SK-N-SH (cell line): Measurements from ENCODE around the gene RPS6KL1. TPM values are rescaled to one million over a fixed set of nuclear protein-coding genes. Genes with fewer than 3 reads are reported as not detected.
A peak's percentile ranks its signal among the peaks of the same experiment; 100 is the strongest.

ENCODE experiments used
- CTCF ChIA-PET: fragments of 300-600, 350-600 bp; formaldehyde crosslinking; extraction: SDS; loops from one replicate; lab custom pipeline; 2021; lab: Yijun Ruan, JAX
- POLR2A ChIA-PET: fragments of 350-600 bp; sonication (Branson Sonifier 250); formaldehyde crosslinking; extraction: SDS; loops from one replicate; lab custom pipeline; 2020; ENCODE audit warnings: antibody characterized with exemption, inconsistent platforms; lab: Yijun Ruan, JAX
- DNase-seq: peaks from one replicate; pipeline ENCODE4 v3.0.0; 2012
- H2AFZ ChIP-seq: fragments of 200-600 bp; sonication (generic); 2 replicates; pipeline ENCODE4 v1.8.1; 2016; ENCODE audit warnings: antibody characterized with exemption, mild to moderate bottlenecking, low read depth
- H3F3A ChIP-seq: fragments of 200-600 bp; sonication (generic); replicated peaks from 2 replicates; pipeline ENCODE3; 2016; ENCODE audit warnings: antibody characterized with exemption, mild to moderate bottlenecking; ENCODE audit not compliant: insufficient read depth
- H3K27ac ChIP-seq, 2 experiments: fragments of 200-500 bp in 1 of 2; fragments of 200-600 bp in 1 of 2; sonication (Bioruptor generic) in 1 of 2; sonication (generic), shearing (Covaris generic) in 1 of 2; 2 replicates each; pipeline versions ENCODE4 v1.5.1 to v1.6.1; 2014 to 2016; ENCODE audit warnings: low read depth in 2 of 2, inconsistent platforms in 1 of 2, low read length in 1 of 2, mild to moderate bottlenecking in 1 of 2, mixed read lengths in 1 of 2
- H3K27me3 ChIP-seq: fragments of 200-600 bp; sonication (generic), shearing (Covaris generic); 2 replicates; pipeline ENCODE4 v1.6.1; 2016; ENCODE audit warnings: mixed run types; ENCODE audit not compliant: insufficient read depth
- H3K36me3 ChIP-seq, 2 experiments: fragments of 200-500 bp in 1 of 2; fragments of 200-600 bp in 1 of 2; sonication (Bioruptor generic) in 1 of 2; sonication (generic) in 1 of 2; replicated peaks in 1 of 2; 2 replicates each; pipeline versions ENCODE3 to v1.5.1; 2014 to 2016; ENCODE audit warnings: low read length in 1 of 2, mild to moderate bottlenecking in 1 of 2; ENCODE audit not compliant: insufficient read depth in 2 of 2, control insufficient read depth in 1 of 2
- H3K4me1 ChIP-seq, 2 experiments: fragments of 200-500 bp in 1 of 2; fragments of 200-600 bp in 1 of 2; sonication (Bioruptor generic) in 1 of 2; sonication (generic), shearing (Covaris generic) in 1 of 2; 2 replicates each; pipeline versions ENCODE4 v1.5.1 to v1.6.1; 2014 to 2016; ENCODE audit warnings: low read depth in 1 of 2, low read length in 1 of 2, mixed run types in 1 of 2; ENCODE audit not compliant: insufficient read depth in 2 of 2, control insufficient read depth in 1 of 2
- H3K4me2 ChIP-seq: fragments of 200-600 bp; sonication (generic), shearing (Covaris generic); 2 replicates; pipeline ENCODE4 v1.6.1; 2017; ENCODE audit warnings: mixed run types
- H3K4me3 ChIP-seq, 2 experiments: fragments of 200-500 bp in 1 of 2; fragments of 200-600 bp in 1 of 2; sonication (Bioruptor generic) in 1 of 2; sonication (generic), shearing (Covaris generic) in 1 of 2; 2 replicates each; pipeline versions ENCODE4 v1.5.1 to v1.8.1; 2014 to 2016; ENCODE audit warnings: low read depth in 2 of 2, inconsistent platforms in 1 of 2, low read length in 1 of 2, mild to moderate bottlenecking in 1 of 2, mixed read lengths in 1 of 2, moderate library complexity in 1 of 2
- H3K79me2 ChIP-seq: fragments of 200-600 bp; sonication (generic); 2 replicates; pipeline ENCODE4 v1.8.1; 2017; ENCODE audit warnings: mild to moderate bottlenecking; ENCODE audit not compliant: insufficient read depth
- H3K9ac ChIP-seq: fragments of 200-600 bp; sonication (generic); 2 replicates; pipeline ENCODE4 v1.6.1; 2017; ENCODE audit warnings: mixed run types
- H3K9me2 ChIP-seq: fragments of 200-600 bp; sonication (generic); 2 replicates; pipeline ENCODE4 v1.6.1; 2017; ENCODE audit warnings: mixed run types
- H3K9me3 ChIP-seq: fragments of 200-600 bp; sonication (generic); 2 replicates; pipeline ENCODE4 v1.6.1; 2017; ENCODE audit warnings: mixed run types, mild to moderate bottlenecking, moderate library complexity
- H4K20me1 ChIP-seq: fragments of 200-600 bp; sonication (generic); 2 replicates; pipeline ENCODE4 v1.6.1; 2017; ENCODE audit warnings: mild to moderate bottlenecking, mixed run types; ENCODE audit not compliant: insufficient read depth
- ELF1 ChIP-seq: IDR thresholded peaks from 2 replicates; pipeline ENCODE4 v1.4.0; 2012
- EZH2phosphoT487 ChIP-seq: fragments of 200-600 bp; sonication (generic); IDR thresholded peaks from 2 replicates; pipeline ENCODE4 v1.6.1; 2017; ENCODE audit warnings: low read depth, mixed run types, mild to moderate bottlenecking, antibody characterized with exemption, moderate library complexity, borderline replicate concordance
- GABPA ChIP-seq: IDR thresholded peaks from 2 replicates; pipeline ENCODE4 v1.4.0; 2012; ENCODE audit warnings: low read depth, mild to moderate bottlenecking
- MXI1 ChIP-seq: IDR thresholded peaks from 2 replicates; pipeline ENCODE4 v1.6.1; 2012; ENCODE audit warnings: mild to moderate bottlenecking, low read depth, low read length, improper control_type of control experiment
- RAD21 ChIP-seq: IDR thresholded peaks from 2 replicates; pipeline ENCODE4 v1.6.1; 2012; ENCODE audit warnings: mild to moderate bottlenecking, low read length
- RCOR1 ChIP-seq: fragments of 150-350 bp; IDR thresholded peaks from 2 replicates; pipeline ENCODE4 v1.6.1; 2017; ENCODE audit warnings: antibody characterized with exemption, low read length
- RXRA ChIP-seq: IDR thresholded peaks from 2 replicates; pipeline ENCODE4 v1.4.0; 2012; ENCODE audit warnings: low read depth, mild to moderate bottlenecking, borderline replicate concordance
- SIN3A ChIP-seq: IDR thresholded peaks from 2 replicates; pipeline ENCODE4 v1.6.1; 2012; ENCODE audit warnings: low read depth, mild to moderate bottlenecking, low read length, moderate library complexity, borderline replicate concordance
- SMC3 ChIP-seq: IDR thresholded peaks from 2 replicates; pipeline ENCODE4 v1.6.1; 2012; ENCODE audit warnings: low read depth, low read length, improper control_type of control experiment
- TCF12 ChIP-seq: IDR thresholded peaks from 2 replicates; pipeline ENCODE4 v1.4.0; 2012
- TEAD4 ChIP-seq: IDR thresholded peaks from 2 replicates; pipeline ENCODE4 v1.4.0; 2012; ENCODE audit warnings: mild to moderate bottlenecking, borderline replicate concordance; ENCODE audit not compliant: insufficient read depth
- WGBS: methylation state at CpG from one replicate; pipeline ENCODE4 v1.1.6; 2017; ENCODE audit warnings: low lambda C conversion rate; 5-methylcytosine and 5-hydroxymethylcytosine counted together
- polyA plus RNA-seq, 3 experiments: library from polyadenylated mRNA; depleted of rRNA; stranded (reverse); fragments of >200 nt; gene quantifications; 2 replicates each; pipeline ENCODE4 v1.2.3, GENCODE V29; 2012
- TF ChIP-seq, protein P1 (sequence below): IDR thresholded peaks from 2 replicates; pipeline ENCODE4 v1.6.1; 2012; ENCODE audit warnings: mild to moderate bottlenecking, low read depth, low read length, moderate library complexity
- TF ChIP-seq, protein P2 (sequence below): IDR thresholded peaks from 2 replicates; pipeline ENCODE4 v1.4.0; 2012; ENCODE audit warnings: low read depth, borderline replicate concordance

RPS6KL1 gene
- polyA plus RNA-seq, 1 of the 3 experiments (the other 2 are of a cell fraction) = 2.5 TPM

DNA sequence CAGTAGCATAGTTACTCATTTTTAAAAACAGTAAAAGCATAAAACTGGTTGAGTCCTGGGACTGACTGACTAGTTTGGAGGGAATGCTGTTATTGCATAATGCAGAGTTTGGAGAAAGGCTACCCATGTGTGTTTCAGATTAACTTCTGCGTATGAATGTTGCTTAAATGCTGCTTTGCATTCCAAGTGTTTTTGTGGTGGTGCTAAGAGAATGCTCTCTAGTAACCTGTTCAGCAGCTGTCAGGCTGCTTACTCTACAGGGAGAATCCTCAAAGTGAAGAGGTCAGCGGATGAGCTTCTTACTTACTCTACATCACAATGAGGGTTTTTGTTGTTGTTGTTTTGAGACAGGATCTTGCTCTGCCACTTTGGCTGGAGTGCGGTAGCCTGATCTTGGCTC, 37.1 kb downstream of the RPS6KL1 start (continued):
- TF ChIP-seq, protein P1, sequence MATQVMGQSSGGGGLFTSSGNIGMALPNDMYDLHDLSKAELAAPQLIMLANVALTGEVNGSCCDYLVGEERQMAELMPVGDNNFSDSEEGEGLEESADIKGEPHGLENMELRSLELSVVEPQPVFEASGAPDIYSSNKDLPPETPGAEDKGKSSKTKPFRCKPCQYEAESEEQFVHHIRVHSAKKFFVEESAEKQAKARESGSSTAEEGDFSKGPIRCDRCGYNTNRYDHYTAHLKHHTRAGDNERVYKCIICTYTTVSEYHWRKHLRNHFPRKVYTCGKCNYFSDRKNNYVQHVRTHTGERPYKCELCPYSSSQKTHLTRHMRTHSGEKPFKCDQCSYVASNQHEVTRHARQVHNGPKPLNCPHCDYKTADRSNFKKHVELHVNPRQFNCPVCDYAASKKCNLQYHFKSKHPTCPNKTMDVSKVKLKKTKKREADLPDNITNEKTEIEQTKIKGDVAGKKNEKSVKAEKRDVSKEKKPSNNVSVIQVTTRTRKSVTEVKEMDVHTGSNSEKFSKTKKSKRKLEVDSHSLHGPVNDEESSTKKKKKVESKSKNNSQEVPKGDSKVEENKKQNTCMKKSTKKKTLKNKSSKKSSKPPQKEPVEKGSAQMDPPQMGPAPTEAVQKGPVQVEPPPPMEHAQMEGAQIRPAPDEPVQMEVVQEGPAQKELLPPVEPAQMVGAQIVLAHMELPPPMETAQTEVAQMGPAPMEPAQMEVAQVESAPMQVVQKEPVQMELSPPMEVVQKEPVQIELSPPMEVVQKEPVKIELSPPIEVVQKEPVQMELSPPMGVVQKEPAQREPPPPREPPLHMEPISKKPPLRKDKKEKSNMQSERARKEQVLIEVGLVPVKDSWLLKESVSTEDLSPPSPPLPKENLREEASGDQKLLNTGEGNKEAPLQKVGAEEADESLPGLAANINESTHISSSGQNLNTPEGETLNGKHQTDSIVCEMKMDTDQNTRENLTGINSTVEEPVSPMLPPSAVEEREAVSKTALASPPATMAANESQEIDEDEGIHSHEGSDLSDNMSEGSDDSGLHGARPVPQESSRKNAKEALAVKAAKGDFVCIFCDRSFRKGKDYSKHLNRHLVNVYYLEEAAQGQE = no peak
- TF ChIP-seq RAD21 (no peak), TEAD4 (peak; percentile 38; the same call in 1 of the 2 replicates), SIN3A (0 out of 2 replicates have a peak, but pooled peaks have one; percentile 57), ELF1 (no peak)
- TF ChIP-seq, all 33 proteins: peak for 8

DNA sequence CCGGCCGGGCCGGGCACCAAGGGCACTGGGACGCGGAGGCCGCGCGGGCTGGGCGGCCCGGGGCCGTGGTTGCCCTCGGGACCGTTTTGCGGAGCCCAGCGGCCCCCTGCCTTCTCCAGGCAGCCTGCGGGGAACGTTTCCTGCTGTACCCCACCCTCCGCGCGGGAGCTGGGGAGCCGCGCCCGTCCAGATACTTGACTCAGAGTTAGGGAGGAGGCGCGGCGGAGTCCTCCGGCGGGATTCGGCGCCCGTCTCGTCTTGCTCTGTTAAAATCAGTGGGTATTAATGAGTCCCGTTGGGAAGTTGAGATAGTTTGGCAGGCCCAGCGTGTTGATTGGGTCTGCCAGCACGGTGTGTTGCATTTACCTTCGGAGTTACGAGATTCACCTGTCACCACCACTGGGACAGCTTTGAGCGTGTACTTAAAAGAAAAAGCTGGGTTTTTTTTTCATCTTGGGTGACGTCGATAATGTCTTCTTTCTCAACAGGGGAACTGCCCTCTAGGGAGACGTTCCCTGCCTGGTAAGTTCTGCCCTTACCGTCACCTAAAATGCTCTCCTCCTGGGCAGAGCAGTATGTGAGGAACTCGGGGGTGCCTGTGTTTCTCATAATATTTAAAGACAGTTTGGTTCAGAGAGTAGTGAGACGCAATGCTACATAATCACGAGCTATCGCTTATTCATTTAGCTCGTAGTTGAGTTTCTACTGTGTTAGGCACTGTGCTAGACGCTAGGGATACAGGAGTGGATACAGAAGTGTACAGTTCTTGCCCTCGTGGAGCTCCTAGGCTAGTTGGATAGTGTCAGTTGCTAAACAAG, 40.7 kb downstream of the RPS6KL1 start:
- Histone ChIP-seq H3K9ac (peak overlapping the region; percentile 94), H3K4me3 (peak overlapping the region; percentile 86 to 92), H3K9me2 (no peaks in the 10 kb centered on the region), H3K36me3 (peaks cover 8% of the 10 kb centered on the region in 2 experiments), H3K79me2 (peaks cover 56% of the 10 kb centered on the region), H3K9me3 (no peaks in the 10 kb centered on the region), H3K4me1 (peaks cover 0 to 21% of the 10 kb centered on the region in 2 experiments; a peak in 2 of 4 replicates), H2AFZ (peak overlapping the region; percentile 99), H3K4me2 (peak overlapping the region; percentile 98)
- 2% methylated on average over 24 of the region's 49 CpGs for WGBS
- POLR2A ChIA-PET = interaction anchor here (0.9 to 1.2 kb wide), 3 partner anchors 11 to 23 kb away, joined by 3 read pairs; no protein-coding TSS in a partner anchor
- TF ChIP-seq RAD21 (no peak), RXRA (no peak)
- TF ChIP-seq, all 33 proteins: peak for 0
- CTCF ChIA-PET = interaction anchor here (0.9 to 17.2 kb wide), 8 partner anchors 15 to 424 kb away, joined by 3 to 134 read pairs (median 3); no protein-coding TSS in a partner anchor
- peaks cover 19% of the 10 kb centered on the region for H3F3A ChIP-seq
- H3K27me3 ChIP-seq = no peaks in the 10 kb centered on the region
- DNase-seq = peak; percentile 29
- peaks cover 52% of the 10 kb centered on the region for H4K20me1 ChIP-seq
- peak overlapping the region; percentile 80 to 88 for H3K27ac ChIP-seq

DNA sequence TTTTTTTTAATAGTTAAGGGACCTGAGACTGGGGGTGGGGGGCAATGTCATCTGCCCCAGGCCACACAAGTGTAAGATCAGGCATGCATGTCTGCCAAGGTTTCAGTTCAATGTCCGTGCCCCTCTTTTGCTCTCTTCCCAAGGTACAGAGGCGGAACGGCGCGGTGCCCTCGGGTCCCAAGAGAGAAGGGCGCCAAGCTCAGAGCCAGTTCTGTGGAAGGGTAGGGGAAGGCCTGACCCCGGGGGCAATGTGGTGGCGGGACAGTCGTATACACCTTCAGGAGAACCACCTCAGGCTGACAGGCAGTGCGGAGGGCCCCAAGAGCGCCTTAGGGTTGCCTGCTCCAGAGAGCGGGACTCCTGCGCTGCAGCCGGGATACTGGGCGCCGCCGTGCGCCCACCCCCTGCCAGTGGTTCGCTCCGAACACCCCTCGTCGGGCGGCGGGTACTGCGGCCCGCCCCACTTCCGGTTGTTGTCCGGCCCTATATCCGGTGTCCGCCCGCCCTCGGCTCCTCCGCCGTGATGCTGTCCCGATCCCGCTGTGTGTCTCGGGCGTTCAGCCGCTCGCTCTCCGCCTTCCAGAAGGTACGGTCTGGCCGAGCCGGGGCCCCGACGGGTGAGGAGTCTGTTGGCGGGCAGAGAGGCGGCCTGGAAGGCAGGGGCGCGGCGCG, 41.5 kb downstream of the RPS6KL1 start, which contains the start of gene DLST:
Gene DLST (plus strand): TSS at position 486 of the 672 bp plus-strand sequence. CDS start 38 bp downstream, at position 524.
- peaks cover 45% of the 10 kb centered on the region for H4K20me1 ChIP-seq
- H3F3A ChIP-seq = peaks cover 19% of the 10 kb centered on the region
- H3K9me2 ChIP-seq = no peaks in the 10 kb centered on the region
- peaks cover 49% of the 10 kb centered on the region for H3K79me2 ChIP-seq
- peaks cover 0 to 21% of the 10 kb centered on the region in 2 experiments; a peak in 2 of 4 replicates for H3K4me1 ChIP-seq
- H2AFZ ChIP-seq = peak within 1 kb of the TSS; percentile 99
- H3K4me3 ChIP-seq = peak within 1 kb of the TSS; percentile 86 to 92
- H3K9ac ChIP-seq = peak within 1 kb of the TSS; percentile 94
- 2% methylated on average over 20 of the region's 53 CpGs for WGBS
- peak within 1 kb of the TSS; percentile 80 to 88 for H3K27ac ChIP-seq
- no peaks in the 10 kb centered on the region for H3K27me3 ChIP-seq
- peak; percentile 99 for DNase-seq
- no peaks in the 10 kb centered on the region for H3K9me3 ChIP-seq
- H3K4me2 ChIP-seq = peak within 1 kb of the TSS; percentile 98
- CTCF ChIA-PET = interaction anchor here (0.8 to 17.2 kb wide), 9 partner anchors 14 to 272 kb away, joined by 3 to 134 read pairs (median 3); no protein-coding TSS in a partner anchor
- POLR2A ChIA-PET = interaction anchor here (0.6 to 1.2 kb wide), 4 partner anchors 14 to 118 kb away, joined by 3 to 4 read pairs (median 3); partner anchors contain the start of gene YLPM1
- H3K36me3 ChIP-seq = peaks cover 5 to 6% of the 10 kb centered on the region in 2 experiments
- TF ChIP-seq, protein P1 = no peak
- TF ChIP-seq RCOR1 (no peak), SMC3 (no peak), EZH2phosphoT487 (no peak), MXI1 (peak; percentile 43; the same call in 1 of the 2 replicates), GABPA (peak; percentile 90), TCF12 (0 out of 2 replicates have a peak, but pooled peaks have one; percentile 23)
- TF ChIP-seq, protein P2, sequence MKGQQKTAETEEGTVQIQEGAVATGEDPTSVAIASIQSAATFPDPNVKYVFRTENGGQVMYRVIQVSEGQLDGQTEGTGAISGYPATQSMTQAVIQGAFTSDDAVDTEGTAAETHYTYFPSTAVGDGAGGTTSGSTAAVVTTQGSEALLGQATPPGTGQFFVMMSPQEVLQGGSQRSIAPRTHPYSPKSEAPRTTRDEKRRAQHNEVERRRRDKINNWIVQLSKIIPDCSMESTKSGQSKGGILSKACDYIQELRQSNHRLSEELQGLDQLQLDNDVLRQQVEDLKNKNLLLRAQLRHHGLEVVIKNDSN = no peak
